ENCODE results near the gene APOBEC4.
"Not testable (repeated sequence)": the region's sequence is repeated elsewhere in the genome, so short reads cannot be mapped to it uniquely, and the experiment has no call there.

The APOBEC4 gene

DNA sequence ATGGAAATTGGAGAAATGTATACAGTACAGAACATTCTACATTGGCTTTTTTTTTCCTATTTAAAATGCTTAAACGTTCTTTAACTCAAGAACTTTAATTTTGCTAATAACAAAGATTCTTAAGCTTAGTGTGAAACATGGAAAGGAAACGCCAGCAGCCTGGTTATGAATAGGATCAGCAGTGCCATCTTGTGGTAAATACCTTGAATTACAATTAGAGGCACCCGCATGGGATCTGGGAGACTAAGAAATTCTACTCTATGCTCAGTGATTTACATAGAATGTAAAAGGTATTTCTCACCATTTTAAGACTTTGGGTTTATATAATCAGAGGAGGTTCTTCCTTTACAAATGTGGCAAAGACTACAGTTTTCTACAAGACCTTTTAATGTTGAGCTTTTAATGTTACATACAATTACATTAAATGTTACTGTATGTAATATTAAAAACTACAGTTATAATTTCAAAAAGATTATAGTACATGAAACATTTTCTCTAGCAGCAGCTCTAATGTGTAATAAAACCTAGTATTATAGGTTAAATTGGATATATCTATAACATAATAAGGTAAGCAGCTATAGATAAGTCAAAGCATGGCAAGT, 32.1 kb upstream of the APOBEC4 start:
- TF ChIP-seq CTCF (IDR thresholded peaks at IDR 0.05; ENCODE audit: low read depth, low read length), result peak; percentile 35; the same call in 1 of the 2 replicates
- H3K4me3 ChIP-seq (ENCODE audit: low read depth, low read length), result no peak overlapping the region

DNA sequence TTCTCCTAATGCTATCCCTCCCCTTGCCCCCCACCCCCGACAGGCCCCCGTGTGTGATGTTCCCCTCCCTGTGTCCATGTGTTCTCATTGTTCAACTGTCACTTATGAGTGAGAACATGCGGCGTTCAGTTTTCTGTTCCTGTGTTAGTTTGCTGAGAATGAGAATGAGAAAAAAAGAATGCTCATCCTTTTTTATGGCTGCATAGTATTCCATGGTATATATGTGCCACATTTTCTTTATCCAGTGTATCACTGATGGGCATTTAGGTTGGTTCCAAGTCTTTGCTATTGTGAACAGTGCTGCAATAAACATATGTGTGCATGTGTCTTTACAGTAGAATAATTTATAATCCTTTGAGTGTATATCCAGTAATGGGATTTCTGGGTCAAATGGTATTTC, 26.2 kb upstream of the APOBEC4 start:
- not testable (repeated sequence) for H3K4me3 ChIP-seq (ENCODE audit: low read depth, low read length)

DNA sequence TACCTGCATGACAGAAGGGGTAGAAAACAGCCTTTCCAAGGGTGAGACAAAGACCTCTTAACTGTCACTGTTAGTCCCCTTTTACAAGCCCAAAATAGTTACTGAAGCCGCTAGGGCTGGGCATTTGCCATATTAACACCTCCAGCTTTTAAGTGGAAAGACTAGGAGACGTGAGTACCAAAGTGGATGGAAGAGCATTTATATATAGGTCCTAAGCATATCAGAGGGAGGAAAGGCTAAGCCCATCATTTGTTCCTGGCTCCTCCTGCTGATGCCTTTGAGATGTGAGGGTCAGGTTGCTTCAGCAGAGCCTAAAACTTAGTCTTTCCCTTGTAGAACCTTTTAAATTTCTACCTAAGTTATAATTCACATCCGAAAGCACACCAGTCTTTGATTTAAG, 25.7 kb upstream of the APOBEC4 start:
- no peak for TF ChIP-seq CTCF (IDR thresholded peaks at IDR 0.05; ENCODE audit: low read depth, low read length)
- no peak overlapping the region for H3K4me3 ChIP-seq (ENCODE audit: low read depth, low read length)

DNA sequence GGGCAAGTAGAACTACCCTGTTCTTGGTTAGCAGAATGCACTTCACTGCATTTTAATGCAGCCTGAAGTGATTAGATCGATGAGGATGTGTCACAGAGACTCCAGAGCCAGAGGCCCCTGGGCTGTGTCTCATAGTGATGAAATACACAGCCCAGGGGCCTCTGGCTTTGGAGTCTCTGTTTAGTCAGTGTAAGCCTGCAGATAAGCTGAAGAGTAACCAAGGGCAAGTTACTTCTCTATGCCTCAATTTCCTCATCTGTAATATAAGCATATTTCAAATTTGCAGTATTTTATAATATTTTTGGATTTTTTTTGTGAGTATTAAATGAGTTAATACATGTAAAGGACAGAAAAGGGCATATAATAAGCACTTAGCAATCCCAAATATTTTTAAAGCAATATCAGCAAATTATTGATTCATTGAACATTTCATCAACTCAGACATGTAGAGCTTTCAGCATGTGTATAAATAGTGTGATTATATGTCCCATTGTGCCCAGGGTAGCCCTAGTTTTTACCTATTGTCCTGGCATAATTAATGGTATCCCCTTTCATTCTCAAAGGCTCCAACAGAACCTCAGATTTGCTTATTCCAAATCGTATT, 23.6 kb upstream of the APOBEC4 start:
- H3K4me3 ChIP-seq (ENCODE audit: low read depth, low read length), result no peak overlapping the region
- TF ChIP-seq CTCF (IDR thresholded peaks at IDR 0.05; ENCODE audit: low read depth, low read length), result no peak

DNA sequence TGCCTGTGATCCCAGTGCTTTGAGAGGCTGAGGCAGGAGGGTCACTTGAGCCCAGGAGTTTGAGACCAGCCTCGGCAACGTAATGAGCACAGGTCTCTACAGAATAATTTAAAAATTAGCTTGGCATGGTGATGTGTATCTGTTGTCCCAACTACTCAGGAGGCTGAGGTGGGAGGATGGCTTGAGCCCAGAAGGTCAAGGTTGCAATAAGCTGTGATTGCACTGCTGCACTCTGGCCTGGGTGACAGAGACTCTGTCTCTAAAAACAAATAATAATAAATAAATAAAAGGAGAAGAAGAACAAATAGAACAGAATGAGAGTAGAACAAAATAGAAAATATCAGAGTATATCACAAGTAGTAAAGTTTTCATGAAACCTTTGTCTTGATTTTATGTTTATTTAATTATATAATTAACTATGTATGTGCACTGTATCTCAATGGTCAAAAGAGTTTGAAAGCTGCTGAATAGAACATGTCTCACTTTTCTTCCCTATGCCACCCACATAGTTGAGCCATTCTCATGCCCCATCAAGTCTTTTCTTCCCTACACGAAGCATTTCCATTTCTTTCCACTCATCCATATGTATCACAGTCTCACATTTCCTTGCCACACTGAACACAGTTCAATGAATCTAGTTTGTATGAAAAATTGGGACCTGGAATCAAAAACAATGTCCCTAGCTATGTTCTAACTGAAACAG, 22.9 kb upstream of the APOBEC4 start:
- no peak for TF ChIP-seq CTCF (IDR thresholded peaks at IDR 0.05; ENCODE audit: low read depth, low read length)
- H3K4me3 ChIP-seq (ENCODE audit: low read depth, low read length), result no peak overlapping the region

DNA sequence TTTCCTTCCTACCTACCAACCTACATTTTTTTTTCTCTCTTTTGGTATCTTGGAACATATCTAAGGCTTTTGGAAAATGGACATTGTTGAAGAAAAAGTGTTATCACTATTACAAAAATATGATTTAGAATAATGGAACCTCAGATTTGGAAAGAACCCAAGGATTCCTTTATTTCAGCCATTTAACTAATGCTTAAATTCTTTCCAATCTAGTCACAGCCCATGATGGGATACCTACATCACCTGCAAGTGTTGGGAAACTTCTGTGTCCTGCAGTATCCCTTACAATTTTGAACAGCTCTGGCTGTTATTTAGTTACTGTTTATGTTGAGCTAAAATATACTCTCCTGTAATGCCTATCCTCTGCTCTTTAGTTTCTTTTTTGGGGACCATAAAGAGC, 22.3 kb upstream of the APOBEC4 start:
- no peak for TF ChIP-seq CTCF (IDR thresholded peaks at IDR 0.05; ENCODE audit: low read depth, low read length)
- no peak overlapping the region for H3K4me3 ChIP-seq (ENCODE audit: low read depth, low read length)

DNA sequence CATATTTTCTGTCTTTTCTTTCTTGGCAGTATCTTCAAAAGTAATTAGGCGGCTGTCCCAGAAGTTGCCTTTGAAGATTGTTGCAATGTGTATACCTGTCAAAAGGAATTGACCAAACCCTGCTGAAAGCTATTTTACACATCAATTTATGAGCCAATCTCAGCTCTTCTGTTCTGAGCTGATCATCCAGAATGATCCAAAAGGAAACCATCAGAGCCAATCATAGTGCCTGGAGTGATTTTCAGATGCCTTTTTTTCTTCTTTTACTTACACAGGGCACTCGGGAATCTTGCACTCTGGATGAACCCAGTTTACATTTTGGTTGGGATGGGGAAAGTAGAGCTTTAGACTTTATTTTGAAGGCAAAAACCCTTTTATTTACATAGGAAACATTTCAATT, 21.8 kb upstream of the APOBEC4 start:
- no peak for TF ChIP-seq CTCF (IDR thresholded peaks at IDR 0.05; ENCODE audit: low read depth, low read length)
- H3K4me3 ChIP-seq (ENCODE audit: low read depth, low read length), result no peak overlapping the region

All from WI38 (cell line).